IMR-90 (cell line): ENCODE measurements around the gene PHF14. TPM values are rescaled to one million over a fixed set of nuclear protein-coding genes. Genes with fewer than 3 reads are reported as not detected.

Experiments
- ATAC-seq: fragments of 200-7000 bp; cut with Tn5 transposase; 2 replicates; pipeline ENCODE4 v1.9.1; 2020; ENCODE audit warnings: low read depth, mild to moderate bottlenecking, moderate library complexity
- BruUV-seq: library from RNA; stranded (reverse); fragments of 400-500 nt; replicated peaks from 2 replicates; lab custom pipeline; 2021; lab: Mats Ljungman, UMichigan
- CTCF ChIA-PET: fragments of 300-600 bp; formaldehyde crosslinking; extraction: SDS; loops from one replicate; lab custom pipeline; 2021; ENCODE audit warnings: antibody characterized with exemption; lab: Yijun Ruan, JAX
- POLR2A ChIA-PET: fragments of 300-600 bp; sonication (Branson Sonifier 250); formaldehyde crosslinking; loops from one replicate; lab custom pipeline; 2022; ENCODE audit warnings: antibody characterized with exemption; ENCODE audit not compliant: unreplicated experiment; lab: Charles Lee
- DNase-seq: peaks from one replicate; pipeline ENCODE4 v3.0.0; 2013
- H2AFZ ChIP-seq: replicated peaks from 2 replicates; pipeline ENCODE3; 2013; ENCODE audit warnings: low read length, mild to moderate bottlenecking; ENCODE audit not compliant: poor library complexity
- H2AK5ac ChIP-seq: 2 replicates; pipeline ENCODE4 v1.6.1; 2013; ENCODE audit warnings: low read depth, low read length, inconsistent platforms
- H2AK9ac ChIP-seq: replicated peaks from 2 replicates; pipeline ENCODE3; 2013; ENCODE audit warnings: mild to moderate bottlenecking, low read depth, low read length, moderate library complexity; ENCODE audit not compliant: poor library complexity
- H2BK120ac ChIP-seq: 2 replicates; pipeline ENCODE4 v1.6.1; 2013; ENCODE audit warnings: low read depth, low read length, inconsistent platforms
- H2BK15ac ChIP-seq: 3 replicates; pipeline ENCODE4 v1.6.1; 2013; ENCODE audit warnings: low read depth, low read length, inconsistent platforms
- H2BK20ac ChIP-seq: 2 replicates; pipeline ENCODE4 v1.6.1; 2013; ENCODE audit warnings: low read depth, mild to moderate bottlenecking, inconsistent platforms, low read length, moderate library complexity
- H2BK5ac ChIP-seq: 2 replicates; pipeline ENCODE4 v1.6.1; 2013; ENCODE audit warnings: mild to moderate bottlenecking, low read depth, low read length, inconsistent platforms; ENCODE audit not compliant: poor library complexity, severe bottlenecking
- H3K14ac ChIP-seq: replicated peaks from 2 replicates; pipeline ENCODE4 v1.6.1; 2013; ENCODE audit warnings: low read depth, low read length, inconsistent platforms
- H3K18ac ChIP-seq: 2 replicates; pipeline ENCODE4 v1.6.1; 2013; ENCODE audit warnings: low read depth, low read length, control low read depth
- H3K23ac ChIP-seq: 2 replicates; pipeline ENCODE4 v1.6.1; 2013; ENCODE audit warnings: low read depth, low read length, inconsistent platforms
- H3K27ac ChIP-seq: 2 replicates; pipeline ENCODE4 v1.5.1; 2013; ENCODE audit warnings: mild to moderate bottlenecking, control low read depth, low read length; ENCODE audit not compliant: insufficient read depth
- H3K27me3 ChIP-seq: 2 replicates; pipeline ENCODE4 v1.6.1; 2013; ENCODE audit warnings: low read length; ENCODE audit not compliant: control insufficient read depth, insufficient read depth
- H3K36me3 ChIP-seq: 2 replicates; pipeline ENCODE4 v1.6.1; 2013; ENCODE audit warnings: low read length, mixed read lengths; ENCODE audit not compliant: control insufficient read depth, insufficient read depth
- H3K4ac ChIP-seq: 2 replicates; pipeline ENCODE4 v1.6.1; 2013; ENCODE audit warnings: low read depth, low read length, inconsistent platforms
- H3K4me1 ChIP-seq: 2 replicates; pipeline ENCODE4 v1.6.1; 2013; ENCODE audit warnings: low read length, mixed read lengths; ENCODE audit not compliant: control insufficient read depth, insufficient read depth
- H3K4me2 ChIP-seq: 2 replicates; pipeline ENCODE4 v1.6.1; 2013; ENCODE audit warnings: low read depth, mild to moderate bottlenecking, control low read depth, low read length, moderate library complexity
- H3K4me3 ChIP-seq: 2 replicates; pipeline ENCODE4 v1.5.1; 2013; ENCODE audit warnings: low read depth, mild to moderate bottlenecking, control low read depth, low read length, moderate library complexity; ENCODE audit not compliant: insufficient read depth
- H3K56ac ChIP-seq: 2 replicates; pipeline ENCODE4 v1.6.1; 2013; ENCODE audit warnings: low read length, inconsistent platforms; ENCODE audit not compliant: insufficient read depth; ENCODE audit errors: extremely low read depth
- H3K79me1 ChIP-seq, 2 experiments: 2 replicates each; pipeline ENCODE4 v1.6.1; 2013; ENCODE audit warnings: low read length in 2 of 2, inconsistent platforms in 1 of 2, low read depth in 1 of 2
- H3K9ac ChIP-seq: 2 replicates; pipeline ENCODE4 v1.6.1; 2013; ENCODE audit warnings: low read depth, low read length, control low read depth
- H3K9me1 ChIP-seq: 2 replicates; pipeline ENCODE4 v1.6.1; 2013; ENCODE audit warnings: low read length, inconsistent platforms; ENCODE audit not compliant: insufficient read depth
- H3K9me3 ChIP-seq: 2 replicates; pipeline ENCODE4 v1.6.1; 2013; ENCODE audit warnings: low read length; ENCODE audit not compliant: control insufficient read depth, insufficient read depth
- H4K20me1 ChIP-seq: 2 replicates; pipeline ENCODE4 v1.6.1; 2013; ENCODE audit warnings: low read length, inconsistent platforms; ENCODE audit not compliant: insufficient read depth
- H4K5ac ChIP-seq: 2 replicates; pipeline ENCODE4 v1.6.1; 2013; ENCODE audit warnings: mild to moderate bottlenecking, low read depth, low read length, control low read depth
- H4K8ac ChIP-seq, 2 experiments: 2 replicates each; pipeline ENCODE4 v1.6.1; 2013; ENCODE audit warnings: low read depth in 2 of 2, low read length in 2 of 2, control low read depth in 1 of 2, inconsistent platforms in 1 of 2
- H4K91ac ChIP-seq: 2 replicates; pipeline ENCODE4 v1.6.1; 2013; ENCODE audit warnings: low read depth, low read length, inconsistent platforms; ENCODE audit not compliant: insufficient read depth
- CEBPB ChIP-seq: IDR thresholded peaks from 2 replicates; pipeline ENCODE4 v1.6.1; 2012; ENCODE audit warnings: low read depth, low read length, improper control_type of control experiment
- CHD1 ChIP-seq: IDR thresholded peaks from 2 replicates; pipeline ENCODE4 v1.6.1; 2012; ENCODE audit warnings: low read depth, low read length, improper control_type of control experiment
- MXI1 ChIP-seq: IDR thresholded peaks from 2 replicates; pipeline ENCODE4 v1.6.1; 2012; ENCODE audit warnings: low read depth, mild to moderate bottlenecking, low read length, moderate library complexity, borderline replicate concordance
- RAD21 ChIP-seq: IDR thresholded peaks from 2 replicates; pipeline ENCODE4 v1.6.1; 2012; ENCODE audit warnings: low read length, improper control_type of control experiment
- RCOR1 ChIP-seq: IDR thresholded peaks from 2 replicates; pipeline ENCODE4 v1.6.1; 2012; ENCODE audit warnings: mild to moderate bottlenecking, low read length, improper control_type of control experiment; ENCODE audit not compliant: insufficient replicate concordance
- RFX5 ChIP-seq: IDR thresholded peaks from 2 replicates; pipeline ENCODE4 v1.8.0; 2012; ENCODE audit warnings: low read depth, mild to moderate bottlenecking, low read length, moderate library complexity
- WGBS, 2 experiments: methylation state at CpG; one replicate each; pipeline versions ENCODE4 v1.1.5 to v1.1.7; 2013; ENCODE audit warnings: missing lambda C conversion rate in 2 of 2; ENCODE audit not compliant: insufficient read length in 1 of 2; ENCODE audit errors: extremely low coverage in 2 of 2; 5-methylcytosine and 5-hydroxymethylcytosine counted together
- dilution Hi-C: fragments of 300-500 bp; cut with HindIII; formaldehyde crosslinking; loops from one replicate; pipeline ENCODE4 v1.14.3; 2018; ENCODE audit warnings: low sequenced_read_pairs; ENCODE audit not compliant: unreplicated experiment
- in situ Hi-C: fragments of 300-500 bp; cut with MboI; formaldehyde crosslinking; loops from 3 replicates; pipeline ENCODE4 v1.14.3; 2019; ENCODE audit warnings: low sequenced_read_pairs, inconsistent platforms, mixed read lengths
- intact Hi-C: fragments of 100-400 bp; cut with micrococcal nuclease; formaldehyde crosslinking; loops from 2 replicates; pipeline ENCODE4 v1.10.0; 2022
- polyA plus RNA-seq, 3 experiments: library from polyadenylated mRNA; depleted of rRNA; stranded (reverse); fragments of >200 nt; gene quantifications; 2 replicates each; pipeline ENCODE4 v1.2.3, GENCODE V29; 2012; ENCODE audit warnings: low replicate concordance in 1 of 3
- total RNA-seq: library from RNA; depleted of rRNA; stranded (reverse); fragments of >200 nt; gene quantifications from 2 replicates; pipeline ENCODE4 v1.2.3, GENCODE V29; 2012

Gene PHF14
- total and polyA plus RNA-seq, 2 of the 4 experiments (the other 2 are of a cell fraction): 8.7 to 17.2 TPM

- 59% methylated on average over 7 of the region's 10 CpGs; no CpG with 5 or more reads in 1 of the 2 experiments for WGBS, 2 experiments
- Histone ChIP-seq H2AK5ac (no peak overlapping the region), H2BK15ac (no peak overlapping the region), H4K8ac (no peak overlapping the region), H3K27ac (no peak overlapping the region), H4K91ac (no peak overlapping the region), H2BK120ac (no peak overlapping the region), H3K56ac (no peak overlapping the region), H3K27me3 (no peaks in the 10 kb centered on the region), H3K18ac (no peak overlapping the region), H3K23ac (no peak overlapping the region), H3K4ac (no peak overlapping the region), H3K79me1 (no peaks in the 10 kb centered on the region), H3K9ac (no peak overlapping the region), H2AFZ (no peak overlapping the region), H3K9me1 (no peaks in the 10 kb centered on the region), H4K20me1 (no peaks in the 10 kb centered on the region), H3K4me3 (no peak overlapping the region), H3K14ac (no peak overlapping the region), H2BK20ac (no peak overlapping the region), H2BK5ac (no peak overlapping the region), H3K4me2 (no peak overlapping the region), H3K4me1 (no peaks in the 10 kb centered on the region; the same call in 1 of the 2 replicates), H3K36me3 (no peaks in the 10 kb centered on the region), H2AK9ac (no peak overlapping the region), H3K9me3 (no peaks in the 10 kb centered on the region; the same call in 1 of the 2 replicates), H4K5ac (no peak overlapping the region)
- ChIA-PET POLR2A (no interaction called here), CTCF (no interaction called here)
- BruUV-seq: no TSS peak
- dilution Hi-C loops (no loop called here), intact Hi-C loops (no loop called here), in situ Hi-C loops (no loop called here)
- DNase-seq (no peak), ATAC-seq (no peak)
- TF ChIP-seq RFX5 (no peak), MXI1 (no peak), RAD21 (no peak), CEBPB (no peak), CHD1 (no peak), RCOR1 (no peak)
Measured at GRCh38 chr7:11181590-11181989, 207.9 kb downstream of the PHF14 start.
